Measurements from ENCODE around the gene PHF20.
A peak's percentile ranks its signal among the peaks of the same experiment; 100 is the strongest.
"Not testable (repeated sequence)": the region's sequence is repeated elsewhere in the genome, so short reads cannot be mapped to it uniquely, and the experiment has no call there.

Gene PHF20

DNA sequence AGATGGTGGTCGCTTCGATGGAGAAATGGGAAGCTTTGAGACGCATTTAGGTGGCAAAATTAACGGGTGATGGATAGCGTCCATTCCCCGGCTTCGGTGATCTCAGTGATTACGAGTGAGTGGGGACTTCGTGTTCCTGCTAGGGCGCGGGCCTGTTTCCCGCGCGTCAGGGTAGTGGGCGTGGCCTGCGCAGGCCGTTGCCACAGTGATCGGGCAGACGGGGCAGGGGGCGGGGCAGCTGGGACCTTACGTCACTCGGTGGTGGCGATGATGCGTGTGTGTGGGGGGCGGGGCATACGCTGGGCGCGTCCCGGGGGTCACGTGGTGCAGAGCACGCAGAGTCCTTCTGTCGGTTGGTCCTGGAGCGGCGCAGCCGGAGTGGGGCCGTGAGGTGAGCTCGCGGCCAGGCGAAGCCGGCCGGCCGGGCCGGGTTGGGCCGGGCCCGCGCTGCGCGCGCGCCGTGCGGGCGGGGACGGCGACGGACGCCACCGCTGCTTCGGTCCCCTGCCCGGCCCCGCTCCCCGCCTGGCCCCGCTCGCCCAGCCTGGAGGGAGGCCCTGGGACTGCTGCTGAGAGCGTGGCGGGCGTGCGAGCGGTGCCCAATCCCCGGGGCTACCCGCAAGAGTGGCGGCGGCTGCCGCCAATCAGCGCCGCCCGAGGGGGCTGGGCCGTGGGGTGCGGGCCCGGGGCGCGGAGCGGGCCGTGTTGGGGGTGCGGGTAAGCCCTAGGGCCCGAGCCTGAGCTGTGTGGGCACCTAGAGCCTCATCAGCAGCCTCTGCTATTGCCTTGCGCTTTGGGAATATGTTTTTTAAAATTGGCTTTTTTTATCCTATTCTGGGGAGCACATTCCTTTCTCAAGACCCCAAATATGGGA, at the start of gene PHF20:
Gene PHF20, plus strand, starts transcription at position 327 of the 874 bp plus-strand sequence. CDS start 29,508 bp downstream, outside the sequence.
- DNase-seq: peak; percentile 99

DNA sequence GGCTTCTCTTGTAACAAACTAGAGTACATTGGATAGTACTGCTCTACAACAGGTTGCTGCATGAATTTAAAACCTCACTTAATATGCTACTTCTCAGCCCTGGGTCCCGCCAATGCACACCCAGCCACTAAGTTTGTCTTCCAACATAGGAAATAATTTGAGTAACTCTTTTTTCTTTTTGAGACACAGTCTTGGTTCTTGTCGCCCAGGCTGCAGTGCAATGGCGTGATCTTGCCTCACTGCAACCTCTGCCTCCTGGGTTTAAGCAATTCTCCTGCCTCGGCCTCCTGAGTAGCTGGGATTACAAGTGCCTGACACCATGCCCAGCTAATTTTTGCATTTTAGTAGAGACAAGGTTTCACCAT, 48.6 kb upstream of the PHF20 start:
- not testable (repeated sequence) for DNase-seq

GRCh38 chr20:35723652-35724320, 48.0 kb upstream of the PHF20 start:
- DNase-seq: not testable (repeated sequence)

DNA sequence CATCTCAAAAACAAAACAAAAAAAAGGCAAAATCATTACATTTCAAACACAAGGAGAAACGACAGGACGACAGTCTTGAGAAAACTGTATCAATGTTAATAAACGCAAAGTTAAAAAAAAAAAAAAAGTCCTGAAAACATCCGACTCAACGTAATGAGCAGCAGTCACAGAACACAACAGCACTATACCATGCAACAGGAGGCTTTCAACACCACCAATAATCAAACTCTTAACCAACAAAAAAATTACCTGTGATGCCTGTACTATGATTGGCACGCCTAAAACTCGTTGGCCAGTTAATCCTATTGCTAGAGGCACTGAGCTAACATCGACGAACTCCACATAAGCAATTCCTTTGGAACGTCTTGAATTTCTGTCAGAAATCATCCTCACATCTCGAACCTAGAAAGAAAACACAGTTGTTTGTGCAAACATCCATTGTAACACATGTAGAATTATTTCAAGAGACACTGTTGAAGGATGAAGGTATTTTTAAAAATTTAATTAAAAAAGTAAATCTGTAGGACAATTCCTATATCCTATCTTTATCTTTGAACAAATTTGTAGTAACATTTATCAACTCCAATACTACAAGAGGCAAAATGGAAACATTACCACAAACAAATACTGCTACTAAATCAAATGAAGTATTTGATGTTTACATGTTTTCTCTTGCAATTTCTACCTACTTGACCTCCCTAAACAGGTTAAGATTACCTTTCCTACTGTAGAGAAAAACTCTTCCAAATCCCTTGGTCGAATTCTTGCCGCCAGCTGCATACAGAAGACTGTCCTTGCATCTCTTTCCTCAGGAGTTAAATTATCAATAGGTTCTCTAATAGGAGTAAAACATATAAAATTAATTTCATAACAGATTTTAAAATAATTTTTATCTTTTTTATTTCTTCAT, 47.2 kb upstream of the PHF20 start:
- DNase-seq: no peak

- no peak for DNase-seq
Observed at GRCh38 chr20:35726842-35727711, 44.7 kb upstream of the PHF20 start.

GRCh38 chr20:35729283-35729807, 42.5 kb upstream of the PHF20 start:
- DNase-seq: no peak

DNA sequence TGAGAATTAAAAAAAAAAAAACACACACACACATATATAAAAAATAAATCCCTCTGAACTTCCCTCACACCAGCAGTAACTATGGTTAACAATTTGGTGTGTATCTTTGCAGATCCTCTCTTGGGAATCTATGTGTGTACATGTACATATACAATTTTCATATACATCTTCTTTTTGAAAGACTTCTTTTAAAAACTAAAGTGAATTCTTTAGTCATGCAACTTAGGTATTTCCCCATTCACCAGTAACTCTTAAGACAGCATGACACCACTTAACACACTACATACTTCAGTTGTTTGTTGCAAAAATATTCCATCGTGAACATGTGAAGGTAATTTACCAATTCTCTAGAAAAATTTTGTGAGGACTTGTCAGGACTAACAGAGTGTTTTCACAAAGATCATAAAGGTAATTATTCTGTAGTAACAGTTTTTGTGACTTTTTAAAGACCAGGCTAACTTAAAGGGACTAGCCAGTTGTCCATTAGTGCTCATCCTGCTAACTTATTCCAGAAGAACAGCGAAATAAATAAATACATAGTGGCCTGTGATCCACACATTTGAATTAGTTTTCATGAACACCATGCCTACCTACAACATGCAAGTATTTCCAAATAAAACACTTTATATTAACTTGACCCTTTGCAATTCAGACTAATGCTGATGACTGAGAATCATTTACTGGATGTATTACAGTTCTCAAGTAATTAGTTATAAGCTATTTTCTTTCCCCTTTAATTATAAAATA, 41.8 kb upstream of the PHF20 start:
- no peak for DNase-seq

DNA sequence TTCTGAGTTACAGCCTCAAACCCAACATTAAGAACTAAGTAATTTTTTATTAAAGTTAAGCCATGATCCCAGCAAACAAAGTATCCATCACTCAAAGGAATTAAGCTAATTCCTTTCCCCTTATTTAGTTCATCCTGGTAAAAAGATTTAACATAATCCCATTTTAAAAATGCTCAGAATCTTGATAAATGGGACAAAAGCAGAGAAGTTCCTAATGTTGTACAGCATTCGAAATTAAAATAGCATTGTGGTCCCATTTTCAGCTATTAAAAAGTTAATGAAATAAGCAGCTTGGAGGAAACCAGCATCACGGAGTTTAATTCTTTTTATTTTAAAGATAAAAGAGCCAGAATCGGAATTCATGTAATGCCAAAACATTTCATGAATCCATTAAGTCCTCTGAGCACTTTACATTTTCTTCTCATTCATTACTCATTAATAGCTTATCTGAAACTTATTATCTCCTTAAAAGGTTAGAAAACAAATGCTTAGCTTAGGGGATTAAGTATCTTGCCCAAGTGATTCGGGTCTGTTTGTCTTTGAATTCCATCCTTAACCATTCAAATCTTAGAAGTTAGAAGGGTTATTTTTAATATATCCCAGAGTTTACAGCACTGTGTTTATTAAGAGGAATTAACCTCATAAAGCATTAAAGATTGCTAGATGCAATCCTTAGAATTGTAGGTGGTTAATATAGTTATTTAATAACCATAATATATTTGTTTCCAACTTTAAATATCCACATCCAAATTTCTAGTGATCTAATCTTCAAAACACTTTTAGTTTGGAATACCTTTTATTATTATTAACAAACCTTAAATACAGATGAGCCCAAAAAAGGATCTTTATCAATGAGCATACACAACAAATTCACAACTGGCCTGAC, 41.0 kb upstream of the PHF20 start:
- DNase-seq: no peak

GRCh38 chr20:35731469-35731788, 40.4 kb upstream of the PHF20 start:
- DNase-seq: no peak

DNA sequence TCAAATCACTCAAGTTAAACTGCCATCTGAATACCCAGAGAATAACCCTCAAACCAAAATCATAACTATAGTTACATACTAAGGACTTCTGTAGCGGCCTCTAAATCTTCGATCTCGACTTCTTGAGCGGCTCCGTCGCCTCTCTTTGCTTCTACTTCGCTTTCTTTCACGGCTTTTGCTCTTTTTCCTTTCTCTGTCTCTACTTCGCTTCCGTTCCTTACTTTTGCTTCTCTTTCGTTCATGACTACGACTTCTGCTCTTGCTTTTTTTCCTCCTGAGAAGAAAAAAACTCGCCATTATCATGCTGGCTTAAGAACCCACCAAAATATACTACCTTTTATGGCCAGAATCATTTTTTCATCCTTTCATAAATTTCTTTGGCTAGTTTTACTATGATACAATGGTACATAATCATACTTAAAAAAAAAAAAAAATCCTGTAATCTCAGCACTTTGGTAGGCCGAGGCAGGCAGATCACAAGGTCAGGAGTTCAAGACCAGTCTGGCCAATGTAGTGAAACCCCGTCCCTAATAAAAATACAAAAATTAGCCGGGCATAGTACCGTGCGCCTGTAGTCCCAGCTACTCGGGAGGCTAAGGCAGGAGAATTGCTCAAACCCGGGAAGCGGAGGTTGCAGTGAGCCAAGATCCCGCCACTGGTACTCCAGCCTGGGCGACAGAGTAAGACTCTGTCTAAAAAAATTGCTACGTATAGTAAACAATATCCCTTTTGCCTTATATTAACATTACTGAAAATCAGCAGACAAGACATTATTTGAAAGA, 39.8 kb upstream of the PHF20 start:
- DNase-seq: no peak

DNA sequence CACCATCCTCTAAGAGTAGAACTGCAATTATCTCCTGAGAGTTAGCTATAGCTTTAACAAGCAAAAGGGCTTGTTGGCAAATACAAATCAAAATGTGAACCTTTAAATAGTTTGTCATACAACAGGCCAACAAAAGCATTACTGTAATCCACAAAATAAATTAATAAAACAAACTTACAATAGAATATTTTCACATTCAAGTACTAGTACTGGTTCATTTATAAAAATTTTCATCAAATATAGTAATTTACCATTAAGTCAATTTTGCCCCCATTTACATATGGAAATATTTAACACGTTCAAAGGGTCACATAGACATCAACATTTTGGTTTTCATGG, 39.2 kb upstream of the PHF20 start:
- no peak for DNase-seq

DNA sequence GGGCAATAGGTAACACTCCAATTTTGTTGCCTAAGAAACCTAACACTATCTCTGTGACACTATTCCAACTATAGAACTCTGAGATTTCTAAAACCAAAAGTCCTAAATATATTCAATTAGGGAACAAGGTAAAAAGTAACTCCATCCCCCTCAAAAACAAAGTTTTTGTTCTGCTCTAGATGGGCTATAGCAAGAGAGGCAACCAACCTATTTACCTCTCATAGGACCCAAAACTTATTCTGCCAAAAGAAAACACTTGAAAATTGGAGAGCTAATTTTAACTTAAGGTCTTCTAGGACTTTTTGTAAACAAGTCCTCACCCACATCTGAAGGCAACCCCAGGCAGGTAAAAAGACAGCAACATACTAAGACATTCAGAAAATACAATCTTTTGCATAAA, 37.4 kb upstream of the PHF20 start:
- DNase-seq: no peak

GRCh38 chr20:35734777-35735649, 36.8 kb upstream of the PHF20 start:
- DNase-seq: no peak

DNA sequence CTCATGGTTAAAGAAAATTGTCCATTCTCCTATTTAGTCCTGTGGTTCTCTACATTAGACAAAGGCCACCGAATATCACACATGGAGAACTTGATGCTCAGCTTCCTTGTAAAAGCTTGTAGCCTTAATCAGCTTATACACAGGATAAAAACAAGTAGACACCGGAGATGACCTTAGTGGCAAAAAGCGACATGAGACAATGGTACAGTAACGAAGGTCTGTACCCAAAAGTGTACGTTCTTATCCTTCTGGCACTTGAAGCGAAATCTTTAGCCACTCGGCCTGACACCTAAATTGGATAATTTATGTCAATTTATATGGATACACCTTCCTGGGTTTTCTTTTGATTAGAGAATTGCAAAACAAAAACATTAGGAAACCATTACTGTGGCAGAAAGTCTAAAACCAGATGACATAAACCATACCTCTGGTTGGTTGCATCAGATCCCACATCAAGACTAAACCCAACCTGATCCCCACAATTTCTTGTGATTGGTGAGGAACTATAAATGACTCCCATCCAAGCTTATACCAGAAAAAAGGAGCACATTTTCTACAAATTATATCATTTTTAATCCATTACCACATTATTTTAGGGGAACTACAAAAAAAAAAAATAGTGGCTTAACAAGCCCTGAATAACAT, 35.9 kb upstream of the PHF20 start:
- DNase-seq: no peak

GRCh38 chr20:35737865-35738333, 33.9 kb upstream of the PHF20 start:
- DNase-seq: no peak

DNA sequence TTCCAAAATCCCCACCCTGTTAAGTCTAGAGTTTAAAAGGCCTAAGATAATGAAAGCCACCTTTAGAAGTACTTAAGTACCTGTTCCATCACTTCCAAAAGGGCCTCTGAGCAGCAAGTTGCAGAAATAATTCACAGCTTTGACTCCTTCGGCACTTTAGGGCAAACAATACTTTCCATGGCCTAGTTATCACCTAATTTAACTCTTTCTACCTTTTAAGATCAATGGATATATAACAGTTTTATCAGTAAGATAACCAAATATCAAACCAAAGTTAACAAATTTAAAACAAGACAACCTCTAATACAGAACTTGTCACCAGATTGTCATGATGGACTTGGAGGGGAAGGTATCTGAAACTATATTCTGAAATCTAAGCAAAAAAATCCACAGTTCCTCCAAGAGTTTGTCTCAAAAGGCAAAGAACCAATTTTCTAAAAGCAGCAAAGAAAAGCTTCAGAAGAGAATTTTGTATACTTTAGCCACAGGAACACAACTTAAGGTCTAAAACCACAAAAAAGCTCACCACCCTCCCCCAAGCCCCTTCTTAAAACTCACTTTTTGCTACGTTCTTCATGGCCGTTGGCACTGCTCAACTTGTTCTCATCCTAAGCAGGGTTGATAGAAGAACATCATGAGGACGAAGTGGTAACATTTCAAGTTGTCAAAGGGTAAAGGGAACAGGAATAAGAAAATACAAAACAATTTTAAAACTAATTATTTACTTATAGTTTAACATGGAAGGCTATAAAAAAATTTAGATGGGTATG, 33.2 kb upstream of the PHF20 start:
- no peak for DNase-seq

Measured in activated effector memory CD4-positive, alpha-beta T cell treated with Interleukin-2 at 50 U/mL for 16 hours (primary cell).